Liver (tissue), 9 donors: ENCODE measurements around the gene LAMB4. TPM values are rescaled to one million over a fixed set of nuclear protein-coding genes. Genes with fewer than 3 reads are reported as not detected.

Source experiments
- DNase-seq: peaks from one replicate; pipeline ENCODE4 v3.0.0-alpha.2; 2017; ENCODE audit warnings: low spot score
- H3K27ac ChIP-seq, 2 donors: one replicate each; pipeline ENCODE4 v1.7.0; 2013; ENCODE audit warnings: inconsistent platforms in 2 of 2, low read length in 2 of 2, control low read depth in 1 of 2, low read depth in 1 of 2, mild to moderate bottlenecking in 1 of 2
- H3K27me3 ChIP-seq, 4 donors: one replicate each; pipeline versions ENCODE4 v1.6.1 to v1.7.0; 2013; ENCODE audit warnings: low read length in 3 of 4, inconsistent platforms in 1 of 4, mild to moderate bottlenecking in 1 of 4, moderate library complexity in 1 of 4; ENCODE audit not compliant: control insufficient read depth in 4 of 4, insufficient read depth in 4 of 4
- H3K36me3 ChIP-seq, 4 donors: one replicate each; pipeline versions ENCODE4 v1.6.1 to v1.7.0; 2013; ENCODE audit warnings: low read length in 3 of 4, mild to moderate bottlenecking in 3 of 4, low read depth in 1 of 4, moderate library complexity in 1 of 4; ENCODE audit not compliant: control insufficient read depth in 4 of 4, insufficient read depth in 3 of 4
- H3K4me1 ChIP-seq, 4 donors: one replicate each; pipeline versions ENCODE4 v1.6.1 to v1.7.0; 2013; ENCODE audit warnings: low read length in 3 of 4, mild to moderate bottlenecking in 3 of 4, moderate library complexity in 1 of 4; ENCODE audit not compliant: control insufficient read depth in 4 of 4, insufficient read depth in 4 of 4
- H3K4me3 ChIP-seq, 3 donors: one replicate each; pipeline versions ENCODE4 v1.6.1 to v1.7.0; 2013; ENCODE audit warnings: low read length in 3 of 3, control low read depth in 1 of 3, low read depth in 1 of 3, mild to moderate bottlenecking in 1 of 3
- H3K9ac ChIP-seq, 2 donors: one replicate each; pipeline ENCODE4 v1.7.0; 2013; ENCODE audit warnings: low read length in 2 of 2, mild to moderate bottlenecking in 2 of 2, moderate library complexity in 2 of 2, control low read depth in 1 of 2, low read depth in 1 of 2
- H3K9me3 ChIP-seq, 4 donors: one replicate each; pipeline versions ENCODE4 v1.6.1 to v1.7.0; 2013; ENCODE audit warnings: low read length in 3 of 4; ENCODE audit not compliant: control insufficient read depth in 4 of 4
- ATF3 ChIP-seq: IDR thresholded peaks from 2 replicates; pipeline ENCODE4 v1.6.1; 2016; ENCODE audit warnings: antibody characterized with exemption
- CTCF ChIP-seq: fragments of 150-350 bp; IDR thresholded peaks from 2 replicates; pipeline ENCODE4 v1.5.1; 2017; ENCODE audit warnings: improper control_type of control experiment, low read depth, low read length; ENCODE audit not compliant: missing input control
- EGR1 ChIP-seq, 2 donors: IDR thresholded peaks; 2 replicates each; pipeline ENCODE4 v1.6.1; 2016 to 2018; ENCODE audit warnings: antibody characterized with exemption in 2 of 2, low read depth in 2 of 2
- FOXA1 ChIP-seq: IDR thresholded peaks from 2 replicates; pipeline ENCODE4 v1.6.1; 2016; ENCODE audit warnings: antibody characterized with exemption
- FOXA2 ChIP-seq: IDR thresholded peaks from 2 replicates; pipeline ENCODE4 v1.6.1; 2016; ENCODE audit warnings: antibody characterized with exemption
- GABPA ChIP-seq, 2 donors: IDR thresholded peaks in 1 of 2; conservative IDR thresholded peaks in 1 of 2; 2 replicates each; pipeline ENCODE4 v1.6.1; 2016; ENCODE audit warnings: antibody characterized with exemption in 2 of 2, mild to moderate bottlenecking in 1 of 2, moderate library complexity in 1 of 2
- HNF4A ChIP-seq, 2 donors: conservative IDR thresholded peaks; 2 replicates each; pipeline ENCODE4 v1.6.1; 2016; ENCODE audit warnings: antibody characterized with exemption in 2 of 2, mild to moderate bottlenecking in 2 of 2
- HNF4G ChIP-seq: IDR thresholded peaks from 2 replicates; pipeline ENCODE4 v1.6.1; 2016; ENCODE audit warnings: antibody characterized with exemption
- JUND ChIP-seq, 2 donors: IDR thresholded peaks; 2 replicates each; pipeline ENCODE4 v1.6.1; 2016; ENCODE audit warnings: antibody characterized with exemption in 2 of 2
- NR2F2 ChIP-seq: IDR thresholded peaks from 2 replicates; pipeline ENCODE4 v1.6.1; 2016; ENCODE audit warnings: antibody characterized with exemption
- RAD21 ChIP-seq, 2 donors: IDR thresholded peaks; 2 replicates each; pipeline ENCODE4 v1.6.1; 2016; ENCODE audit warnings: antibody characterized with exemption in 2 of 2, mild to moderate bottlenecking in 2 of 2
- REST ChIP-seq: IDR thresholded peaks from 2 replicates; pipeline ENCODE4 v1.6.1; 2016; ENCODE audit warnings: antibody characterized with exemption, mild to moderate bottlenecking
- RXRA ChIP-seq, 2 donors: IDR thresholded peaks; 2 replicates each; pipeline ENCODE4 v1.6.1; 2017 to 2018; ENCODE audit warnings: antibody characterized with exemption in 2 of 2, mild to moderate bottlenecking in 1 of 2
- SP1 ChIP-seq: IDR thresholded peaks from 2 replicates; pipeline ENCODE4 v1.6.1; 2018; ENCODE audit warnings: antibody characterized with exemption, mild to moderate bottlenecking
- TAF1 ChIP-seq: conservative IDR thresholded peaks from 2 replicates; pipeline ENCODE4 v1.6.1; 2016; ENCODE audit warnings: antibody characterized with exemption, mild to moderate bottlenecking
- YY1 ChIP-seq: IDR thresholded peaks from 2 replicates; pipeline ENCODE4 v1.6.1; 2016; ENCODE audit warnings: antibody characterized with exemption, mild to moderate bottlenecking
- ZBTB33 ChIP-seq: IDR thresholded peaks from 2 replicates; pipeline ENCODE4 v1.6.1; 2016; ENCODE audit warnings: antibody characterized with exemption
- WGBS: extraction: QIAGEN DNeasy Blood & Tissue Kit; methylation state at CpG from one replicate; pipeline ENCODE4 v1.1.7; 2013; 5-methylcytosine and 5-hydroxymethylcytosine counted together
- polyA plus RNA-seq, 2 donors: library from polyadenylated mRNA; stranded (reverse) in 1 of 2; unstranded in 1 of 2; fragments of 200-250 nt in 1 of 2; fragments of >200 nt in 1 of 2; fragmentation: Nextera tagmentation in 1 of 2; extraction: Ambion mirVana in 1 of 2; gene quantifications; one replicate each; pipeline versions ENCODE4 v1.2.1 to v1.2.3, GENCODE V29; 2013 to 2015
- total RNA-seq, 2 donors: library from RNA; depleted of rRNA; stranded (reverse); fragments of >200 nt; gene quantifications; one replicate each; pipeline ENCODE4 v1.2.3, GENCODE V29; 2014
- TF ChIP-seq, protein P1 (sequence below): IDR thresholded peaks from 2 replicates; pipeline ENCODE4 v1.6.1; 2016; ENCODE audit warnings: antibody characterized with exemption
- donor health status: healthy.
- donor health status: healthy.
- donor health status: healthy.
- donor health status: healthy.
- donor health status: healthy.

LAMB4 gene
- total and polyA plus RNA-seq, 4 donors = under 0.01 to 0.03 TPM; not detected in 2

DNA sequence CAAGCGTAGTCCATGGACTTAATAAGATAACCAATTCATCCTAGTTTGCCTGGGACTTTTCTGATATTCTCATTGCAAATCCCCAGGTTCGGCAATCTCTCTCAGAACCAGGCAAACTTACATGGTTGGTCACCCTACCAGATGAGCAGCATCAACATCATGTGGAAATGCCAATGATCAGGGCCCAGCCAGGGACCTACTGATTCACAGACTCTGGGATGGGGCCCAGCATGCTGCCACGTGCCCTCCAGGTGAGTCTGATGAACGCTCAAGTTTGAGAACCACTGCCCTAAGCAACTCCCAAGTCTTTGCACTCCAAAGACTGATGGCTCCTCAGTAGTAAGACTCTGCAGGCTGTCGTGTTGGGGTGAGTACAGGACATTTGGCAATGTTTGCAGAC lies 2.7 kb downstream of the LAMB4 start:
- Histone ChIP-seq H3K4me1 (no peaks in the 10 kb centered on the region), H3K27me3 (no peaks in the 10 kb centered on the region), H3K36me3 (no peaks in the 10 kb centered on the region), H3K27ac (no peak overlapping the region), H3K4me3 (no peak overlapping the region), H3K9me3 (no peaks in the 10 kb centered on the region), H3K9ac (no peak overlapping the region)
- 84% methylated on average over 5 of the region's 5 CpGs for WGBS
- no peak for TF ChIP-seq FOXA2
- TF ChIP-seq HNF4G = no peak
- no peak for TF ChIP-seq RXRA (IDR thresholded peaks at IDR 0.05)
- no peak for TF ChIP-seq YY1
- TF ChIP-seq, protein P1, sequence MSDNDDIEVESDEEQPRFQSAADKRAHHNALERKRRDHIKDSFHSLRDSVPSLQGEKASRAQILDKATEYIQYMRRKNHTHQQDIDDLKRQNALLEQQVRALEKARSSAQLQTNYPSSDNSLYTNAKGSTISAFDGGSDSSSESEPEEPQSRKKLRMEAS = no peak
- TF ChIP-seq RAD21 (IDR thresholded peaks at IDR 0.05) = no peak
- TF ChIP-seq FOXA1 = no peak
- TF ChIP-seq EGR1 (IDR thresholded peaks at IDR 0.05; ENCODE audit: low read depth in 2 of 2) = no peak
- TF ChIP-seq NR2F2 = no peak
- TF ChIP-seq CTCF = no peak
- DNase-seq = no peak

- Histone ChIP-seq H3K9me3 (no peaks in the 10 kb centered on the region), H3K27me3 (no peaks in the 10 kb centered on the region), H3K36me3 (no peaks in the 10 kb centered on the region), H3K27ac (no peak overlapping the region), H3K9ac (no peak overlapping the region), H3K4me3 (no peak overlapping the region), H3K4me1 (no peaks in the 10 kb centered on the region)
- TF ChIP-seq FOXA1 (no peak), CTCF (no peak), EGR1 (IDR thresholded peaks at IDR 0.05; ENCODE audit: low read depth in 2 of 2) (no peak), HNF4G (no peak), TAF1 (no peak), HNF4A (conservative IDR thresholded peaks at IDR 0.05) (no peak), RXRA (IDR thresholded peaks at IDR 0.05) (no peak), YY1 (no peak), REST (no peak), JUND (IDR thresholded peaks at IDR 0.05) (no peak), GABPA (IDR thresholded peaks at IDR 0.05 in 1 of 2, conservative IDR thresholded peaks at IDR 0.05 in 1 of 2) (no peak), FOXA2 (no peak), ATF3 (no peak), ZBTB33 (no peak), RAD21 (IDR thresholded peaks at IDR 0.05) (no peak), NR2F2 (no peak), SP1 (no peak)
- TF ChIP-seq, protein P1 = no peak
- 98% methylated on average over 3 of the region's 3 CpGs for WGBS
- no peak for DNase-seq
Measured at GRCh38 chr7:108124820-108125219, 5.3 kb downstream of the LAMB4 start.
